Osteocyte (in vitro differentiated cells): ENCODE results near the gene GJC1. TPM values are rescaled to one million over a fixed set of nuclear protein-coding genes. Genes with fewer than 3 reads are reported as not detected.

Source experiments
- DNase-seq: peaks from one replicate; pipeline ENCODE4 v3.0.0; 2021; ENCODE audit warnings: mixed read lengths; ENCODE audit not compliant: unreplicated experiment; ENCODE audit errors: extremely low spot score
- H3K27ac Mint-ChIP-seq: one replicate; pipeline ENCODE4 v1.8.0; 2021; ENCODE audit warnings: mild to moderate bottlenecking, mixed read lengths; ENCODE audit not compliant: unreplicated experiment
- H3K27me3 Mint-ChIP-seq: one replicate; pipeline ENCODE4 v1.8.0; 2021; ENCODE audit warnings: mixed read lengths; ENCODE audit not compliant: unreplicated experiment
- H3K36me3 Mint-ChIP-seq: one replicate; pipeline ENCODE4 v1.8.0; 2021; ENCODE audit warnings: mixed read lengths; ENCODE audit not compliant: unreplicated experiment
- H3K4me1 Mint-ChIP-seq: one replicate; pipeline ENCODE4 v1.8.0; 2021; ENCODE audit warnings: mixed read lengths; ENCODE audit not compliant: unreplicated experiment
- H3K4me3 Mint-ChIP-seq: one replicate; pipeline ENCODE4 v1.8.0; 2021; ENCODE audit warnings: mild to moderate bottlenecking, moderate library complexity, mixed read lengths; ENCODE audit not compliant: unreplicated experiment
- H3K9me3 Mint-ChIP-seq: one replicate; pipeline ENCODE4 v1.8.0; 2021; ENCODE audit warnings: mixed read lengths; ENCODE audit not compliant: unreplicated experiment
- CTCF ChIP-seq: fragments of 200-600 bp; sonication (generic); IDR thresholded peaks from 2 replicates; pipeline ENCODE4 v1.5.0; 2021; ENCODE audit warnings: antibody characterized with exemption, mild to moderate bottlenecking, moderate library complexity
- total RNA-seq: library from RNA; stranded (reverse); gene quantifications from 2 replicates; pipeline ENCODE4 v1.2.1, GENCODE V29; 2021

The GJC1 gene
- total RNA-seq, 1 donor from 2014 or later = 43.0 TPM

- Mint-ChIP-seq H3K4me1 (peaks cover 38% of the 10 kb centered on the region), H3K4me3 (no peak overlapping the region), H3K36me3 (peaks cover 3% of the 10 kb centered on the region), H3K27ac (no peak overlapping the region), H3K27me3 (no peaks in the 10 kb centered on the region), H3K9me3 (no peaks in the 10 kb centered on the region)
- TF ChIP-seq CTCF = no peak
- no peak for DNase-seq
These were observed 31.7 kb downstream of the GJC1 start for GRCh38 chr17:44798356-44798755.

GRCh38 chr17:44797802-44798201 lies 32.3 kb downstream of the GJC1 start:
- TF ChIP-seq CTCF = no peak
- H3K9me3 Mint-ChIP-seq = no peaks in the 10 kb centered on the region
- peaks cover 3% of the 10 kb centered on the region for H3K36me3 Mint-ChIP-seq
- H3K27me3 Mint-ChIP-seq = no peaks in the 10 kb centered on the region
- H3K4me1 Mint-ChIP-seq = peaks cover 39% of the 10 kb centered on the region
- DNase-seq = no peak
- H3K4me3 Mint-ChIP-seq = no peak overlapping the region
- peak overlapping the region; percentile 44 for H3K27ac Mint-ChIP-seq

- H3K4me1 Mint-ChIP-seq = peaks cover 37% of the 10 kb centered on the region
- peak overlapping the region; percentile 64 for H3K27ac Mint-ChIP-seq
- H3K4me3 Mint-ChIP-seq = no peak overlapping the region
- DNase-seq = no peak
- no peak for TF ChIP-seq CTCF
- H3K9me3 Mint-ChIP-seq = no peaks in the 10 kb centered on the region
- no peaks in the 10 kb centered on the region for H3K27me3 Mint-ChIP-seq
- H3K36me3 Mint-ChIP-seq = peaks cover 3% of the 10 kb centered on the region
These were observed 33.4 kb downstream of the GJC1 start for GRCh38 chr17:44796731-44797130.

- peaks cover 2% of the 10 kb centered on the region for H3K36me3 Mint-ChIP-seq
- H3K4me1 Mint-ChIP-seq = peaks cover 37% of the 10 kb centered on the region
- H3K27ac Mint-ChIP-seq = peak overlapping the region; percentile 93
- no peak for DNase-seq
- H3K4me3 Mint-ChIP-seq = no peak overlapping the region
- H3K27me3 Mint-ChIP-seq = no peaks in the 10 kb centered on the region
- H3K9me3 Mint-ChIP-seq = no peaks in the 10 kb centered on the region
- TF ChIP-seq CTCF = no peak
These were observed 34.2 kb downstream of the GJC1 start for GRCh38 chr17:44795928-44796327.

- TF ChIP-seq CTCF = no peak
- Mint-ChIP-seq H3K36me3 (peaks cover 2% of the 10 kb centered on the region), H3K27ac (peak overlapping the region; percentile 93), H3K9me3 (no peaks in the 10 kb centered on the region), H3K4me1 (peaks cover 37% of the 10 kb centered on the region), H3K27me3 (no peaks in the 10 kb centered on the region), H3K4me3 (no peak overlapping the region)
- DNase-seq = no peak
These were observed 34.7 kb downstream of the GJC1 start for GRCh38 chr17:44795421-44795820.
